ENCODE measurements around the gene CAPN2.
"Not testable (repeated sequence)": the region's sequence is repeated elsewhere in the genome, so short reads cannot be mapped to it uniquely, and the experiment has no call there.

CAPN2 gene

GRCh38 chr1:223740038-223740736 is 27.8 kb downstream of the CAPN2 start:
- DNase-seq = not testable (repeated sequence)

- DNase-seq = no peak
Measured at GRCh38 chr1:223741861-223742260, 29.5 kb downstream of the CAPN2 start.

- DNase-seq = no peak
Measured at GRCh38 chr1:223742856-223743517, 30.6 kb downstream of the CAPN2 start.

- no peak for DNase-seq
Measured at GRCh38 chr1:223745731-223746130, 33.4 kb downstream of the CAPN2 start.

GRCh38 chr1:223747838-223748335 is 35.5 kb downstream of the CAPN2 start:
- DNase-seq = no peak

- no peak for DNase-seq
Measured at GRCh38 chr1:223748405-223748772, 36.0 kb downstream of the CAPN2 start.

- DNase-seq = peak; percentile 63
Measured at GRCh38 chr1:223748773-223749733, 36.7 kb downstream of the CAPN2 start.

GRCh38 chr1:223750730-223751570 is 38.6 kb downstream of the CAPN2 start:
- no peak for DNase-seq

GRCh38 chr1:223751696-223752095 is 39.4 kb downstream of the CAPN2 start:
- no peak for DNase-seq

- no peak for DNase-seq
Measured at GRCh38 chr1:223752721-223753515, 40.6 kb downstream of the CAPN2 start.

GRCh38 chr1:223754681-223755431 is 42.5 kb downstream of the CAPN2 start:
- no peak for DNase-seq

GRCh38 chr1:223755432-223755792 is 43.1 kb downstream of the CAPN2 start:
- no peak for DNase-seq

GRCh38 chr1:223755992-223756775 is 43.8 kb downstream of the CAPN2 start:
- DNase-seq = no peak

- no peak for DNase-seq
Measured at GRCh38 chr1:223756806-223757700, 44.7 kb downstream of the CAPN2 start.

- DNase-seq = no peak
Measured at GRCh38 chr1:223758734-223759133, 46.4 kb downstream of the CAPN2 start.

GRCh38 chr1:223759273-223759672 is 46.9 kb downstream of the CAPN2 start:
- DNase-seq = no peak

GRCh38 chr1:223760833-223761232 is 48.5 kb downstream of the CAPN2 start:
- DNase-seq = no peak

GRCh38 chr1:223761411-223761810 is 49.1 kb downstream of the CAPN2 start:
- no peak for DNase-seq

- no peak for DNase-seq
Measured at GRCh38 chr1:223763251-223763650, 50.9 kb downstream of the CAPN2 start.
